NCI-H345 treated with DMSO at 0.1 percent for 48 hours (cell line): ENCODE results near the gene MED25.

Experiments used
- DNase-seq: peaks from one replicate; lab custom pipeline; 2025; ENCODE audit not compliant: unreplicated experiment; lab: John Stamatoyannopoulos, UW

MED25 gene

GRCh38 chr19:49855676-49856573, 37.8 kb downstream of the MED25 start:
- DNase-seq, result no peak

DNA sequence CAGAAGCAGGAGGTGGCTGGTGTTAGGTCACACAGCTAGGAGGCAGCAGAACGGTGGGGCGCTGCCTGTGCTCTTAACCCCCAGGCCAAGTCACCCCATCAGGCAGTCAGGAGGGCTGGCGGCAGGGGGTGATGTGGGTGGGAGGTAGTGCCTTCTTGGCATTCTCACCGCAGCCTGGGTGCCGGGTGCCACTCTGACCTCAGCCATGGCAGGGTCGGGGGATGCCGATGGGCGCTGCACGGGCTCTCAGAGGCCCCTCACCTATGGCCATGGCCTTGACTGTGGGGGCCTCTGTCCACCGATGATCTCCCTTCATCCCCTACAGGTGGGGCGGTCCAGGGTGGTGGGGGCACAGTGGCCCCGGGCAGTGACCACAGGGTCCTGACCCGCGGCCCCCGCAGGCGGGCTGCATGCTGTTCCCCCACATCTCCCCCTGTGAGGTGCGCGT, 38.5 kb downstream of the MED25 start:
- DNase-seq, result no peak

GRCh38 chr19:49857061-49857837, 39.2 kb downstream of the MED25 start:
- DNase-seq, result no peak

DNA sequence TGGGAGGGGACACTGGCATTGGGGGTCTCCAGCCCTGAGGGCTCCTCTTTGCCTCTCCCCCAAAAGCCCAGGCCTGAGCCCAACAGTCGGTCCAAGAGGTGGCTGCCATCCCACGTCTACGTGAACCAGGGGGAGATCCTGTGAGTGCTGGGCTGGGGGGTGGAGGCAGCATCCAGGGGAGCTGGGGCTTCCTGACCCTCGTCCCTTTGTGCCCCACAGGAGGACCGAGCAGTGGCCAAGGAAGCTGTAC, 39.7 kb downstream of the MED25 start:
- DNase-seq, result no peak

DNA sequence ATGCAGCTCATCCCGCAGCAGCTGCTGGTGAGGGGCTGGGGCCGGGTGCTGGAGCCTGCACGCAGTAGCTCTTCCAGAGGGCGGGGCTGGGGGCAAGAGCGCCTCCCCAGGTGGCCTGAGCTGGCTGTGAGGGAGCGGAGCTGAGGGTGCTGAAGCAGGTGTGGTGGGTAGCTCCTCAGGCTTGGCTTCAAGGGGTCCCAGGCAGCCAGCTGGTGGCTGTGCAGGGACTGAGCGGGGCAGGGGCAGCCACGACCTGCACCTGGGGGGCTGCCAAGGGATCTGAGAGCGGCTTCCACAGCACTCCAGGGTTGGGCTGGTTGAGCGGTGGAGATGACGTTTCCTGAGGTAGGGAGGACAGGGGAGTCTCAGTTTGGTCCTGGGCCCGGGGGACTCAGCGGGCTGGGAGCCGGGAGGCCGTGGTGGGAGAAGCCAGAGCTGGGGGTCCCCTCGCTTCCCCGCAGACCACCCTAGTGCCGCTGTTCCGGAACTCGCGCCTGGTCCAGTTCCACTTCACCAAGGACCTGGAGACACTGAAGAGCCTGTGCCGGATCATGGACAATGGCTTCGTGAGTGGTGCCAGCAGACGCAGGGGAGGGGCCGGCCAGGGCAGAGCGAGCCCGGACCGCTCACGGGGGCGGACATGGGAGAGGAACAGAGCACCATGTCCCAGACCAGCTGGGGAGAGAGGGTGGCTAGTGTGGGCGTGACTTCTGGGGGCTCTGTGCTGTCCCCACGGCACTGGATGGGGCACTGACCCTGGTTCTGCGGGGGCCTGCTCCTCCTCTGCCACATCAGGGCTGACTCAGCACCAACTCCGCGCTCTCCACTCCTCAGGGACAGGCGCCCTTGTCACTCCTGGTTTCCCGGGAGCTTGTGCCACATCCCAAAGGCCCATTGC, 40.2 kb downstream of the MED25 start:
- no peak for DNase-seq

GRCh38 chr19:49859682-49860335, 41.7 kb downstream of the MED25 start:
- DNase-seq, result no peak

- DNase-seq, result no peak
Observed at GRCh38 chr19:49860336-49861102, 42.4 kb downstream of the MED25 start.

- no peak for DNase-seq
Observed at GRCh38 chr19:49861107-49861506, 43.0 kb downstream of the MED25 start.

DNA sequence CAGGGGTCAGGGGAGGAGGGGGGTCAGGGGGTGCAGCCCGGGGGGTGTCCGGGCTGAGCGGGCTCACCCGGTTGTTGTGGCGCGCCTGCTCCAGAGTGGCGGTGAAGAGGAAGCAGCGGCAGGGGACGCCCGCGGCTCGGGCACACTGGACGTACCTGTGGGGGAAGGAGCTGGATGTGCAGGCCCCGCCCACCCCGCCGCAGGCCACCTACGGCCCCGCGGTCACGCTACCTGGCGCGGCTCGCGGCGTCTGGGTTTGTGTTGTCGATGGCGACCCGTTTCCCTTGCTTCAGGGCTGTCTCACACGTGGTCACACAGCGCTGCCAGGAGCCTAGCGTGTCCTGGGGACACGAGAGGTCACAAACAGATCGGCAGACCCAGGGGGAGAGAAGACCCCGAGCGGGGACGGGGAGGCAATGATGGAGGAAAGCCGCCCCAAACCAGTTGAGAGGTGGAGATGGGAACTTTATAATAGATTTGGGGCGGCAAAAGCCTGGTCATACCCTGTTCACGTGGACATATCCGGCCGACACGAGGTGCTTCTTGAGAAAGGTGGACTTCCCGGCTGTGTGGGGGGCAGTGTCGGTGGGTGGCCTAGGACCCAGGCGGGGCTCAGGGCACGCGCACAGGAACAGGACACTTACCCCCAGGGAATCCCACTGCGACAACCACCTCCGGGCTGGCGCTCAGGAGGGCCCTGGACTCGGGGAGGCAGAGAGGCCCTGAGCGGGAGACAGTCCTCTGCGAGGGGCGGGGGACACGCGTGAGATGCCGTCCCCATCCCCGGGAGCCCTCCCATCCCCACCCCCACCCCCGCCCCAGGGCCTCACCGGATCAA, 43.7 kb downstream of the MED25 start:
- no peak for DNase-seq

DNA sequence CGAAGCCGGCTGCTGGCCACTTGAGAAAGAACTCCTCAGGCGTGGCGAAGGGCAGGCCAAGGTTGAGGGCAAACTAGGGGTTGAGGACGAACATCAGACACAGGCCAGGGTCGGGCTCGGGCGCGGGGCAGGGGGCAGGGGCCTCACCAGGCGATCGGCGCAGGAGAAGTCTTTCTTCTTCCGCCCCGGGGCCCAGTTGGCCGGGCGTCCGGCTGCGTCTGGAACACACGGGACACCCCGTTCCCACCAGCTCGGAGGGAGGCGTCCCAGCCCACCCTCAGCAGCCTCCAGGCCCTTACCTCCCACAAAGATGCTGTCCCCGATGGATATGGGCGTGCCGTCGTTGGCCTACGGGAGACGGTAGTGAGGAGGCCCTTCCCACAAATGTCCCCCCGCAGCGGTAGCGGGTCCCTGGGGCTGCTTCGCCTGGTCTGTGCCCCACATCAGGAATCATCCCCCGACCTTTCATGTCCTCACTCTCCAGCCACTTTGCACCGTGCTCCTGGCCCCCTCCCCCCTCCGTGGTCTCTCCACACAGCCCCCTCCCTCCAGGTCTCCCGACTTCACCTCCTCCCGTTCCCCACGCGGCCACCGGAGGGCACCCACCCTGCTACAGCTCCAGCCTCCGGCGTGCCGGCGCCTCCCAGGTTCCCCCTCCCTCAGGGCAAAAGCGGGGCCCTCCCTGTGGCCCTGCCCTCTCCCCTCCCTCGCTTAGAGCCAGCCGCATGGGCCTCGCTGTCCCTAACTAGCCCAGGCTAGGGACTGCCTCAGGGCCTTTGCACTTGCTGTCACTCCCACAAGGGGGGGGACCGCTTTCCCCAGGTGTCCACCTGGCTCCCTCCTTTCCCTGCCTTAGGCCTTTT, 44.5 kb downstream of the MED25 start:
- no peak for DNase-seq

DNA sequence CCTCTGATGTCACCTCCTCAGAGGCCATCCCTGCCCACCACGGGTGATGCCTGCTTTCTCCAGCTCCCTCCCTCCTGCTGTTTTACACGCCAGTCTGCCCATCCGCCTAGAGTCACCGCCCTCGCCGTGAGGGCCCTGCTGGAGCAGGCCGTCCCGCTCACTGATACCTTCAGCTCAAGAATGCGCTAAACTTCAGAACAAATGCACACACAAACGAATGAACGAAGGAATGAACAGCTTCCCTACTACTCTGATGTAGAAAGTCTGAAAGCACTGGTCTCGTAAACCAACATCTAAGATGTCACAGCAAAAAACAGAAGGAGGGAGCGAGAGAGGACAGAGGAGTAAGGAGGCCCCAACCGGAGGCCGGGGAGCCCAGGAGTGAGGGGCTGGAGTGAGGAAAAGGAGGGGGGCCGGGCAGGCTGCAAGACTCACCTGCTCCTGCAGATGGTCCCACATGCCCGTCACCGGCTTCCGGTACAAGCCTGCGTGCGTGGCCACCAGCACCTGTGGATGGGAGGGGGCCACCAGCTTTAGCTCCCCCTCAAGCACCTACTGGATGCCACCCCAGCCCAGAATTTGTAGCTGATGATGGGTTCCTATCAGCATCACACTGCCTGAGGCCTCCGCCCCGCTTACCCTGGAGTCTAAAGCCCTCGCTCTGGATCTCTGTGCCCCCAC, 45.3 kb downstream of the MED25 start:
- DNase-seq, result no peak

DNA sequence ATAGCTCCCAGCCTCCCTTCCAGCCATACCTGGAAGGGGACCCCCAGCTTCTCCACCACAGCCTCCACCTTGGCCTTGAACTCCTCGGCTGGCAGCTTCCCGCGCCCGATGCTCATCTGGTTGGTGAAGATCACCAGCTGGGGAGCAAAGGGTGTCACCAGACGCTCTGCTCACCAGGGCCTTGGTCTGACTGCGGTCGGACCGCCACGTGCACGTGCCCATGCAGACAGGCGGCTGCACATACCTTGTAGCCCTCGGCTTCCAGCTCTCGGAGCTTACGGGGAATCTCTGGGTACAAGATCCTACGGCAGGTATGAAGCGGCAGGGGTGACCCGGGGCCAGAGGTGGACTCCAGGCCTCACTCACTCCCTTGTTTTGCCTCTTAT, 45.8 kb downstream of the MED25 start:
- no peak for DNase-seq

DNA sequence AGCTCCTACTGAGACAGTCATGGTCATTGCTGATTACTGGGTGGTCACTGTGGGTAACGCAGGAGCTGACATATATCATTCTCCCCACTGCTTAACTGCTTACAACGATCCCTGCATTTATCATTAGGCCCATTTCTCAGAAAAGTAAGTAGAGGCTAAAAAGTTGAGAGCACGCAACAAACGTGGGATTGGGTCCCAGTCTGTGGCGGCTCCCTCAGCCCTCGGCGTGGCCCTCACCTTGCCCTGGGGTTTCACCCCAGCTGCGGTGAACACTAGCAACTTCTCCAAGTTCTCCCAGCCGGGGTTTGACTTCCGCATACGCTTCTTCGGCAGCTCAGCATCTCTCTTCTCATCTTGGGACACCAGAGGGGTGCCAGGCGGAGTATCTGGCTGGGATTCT, 46.8 kb downstream of the MED25 start:
- DNase-seq, result no peak

DNA sequence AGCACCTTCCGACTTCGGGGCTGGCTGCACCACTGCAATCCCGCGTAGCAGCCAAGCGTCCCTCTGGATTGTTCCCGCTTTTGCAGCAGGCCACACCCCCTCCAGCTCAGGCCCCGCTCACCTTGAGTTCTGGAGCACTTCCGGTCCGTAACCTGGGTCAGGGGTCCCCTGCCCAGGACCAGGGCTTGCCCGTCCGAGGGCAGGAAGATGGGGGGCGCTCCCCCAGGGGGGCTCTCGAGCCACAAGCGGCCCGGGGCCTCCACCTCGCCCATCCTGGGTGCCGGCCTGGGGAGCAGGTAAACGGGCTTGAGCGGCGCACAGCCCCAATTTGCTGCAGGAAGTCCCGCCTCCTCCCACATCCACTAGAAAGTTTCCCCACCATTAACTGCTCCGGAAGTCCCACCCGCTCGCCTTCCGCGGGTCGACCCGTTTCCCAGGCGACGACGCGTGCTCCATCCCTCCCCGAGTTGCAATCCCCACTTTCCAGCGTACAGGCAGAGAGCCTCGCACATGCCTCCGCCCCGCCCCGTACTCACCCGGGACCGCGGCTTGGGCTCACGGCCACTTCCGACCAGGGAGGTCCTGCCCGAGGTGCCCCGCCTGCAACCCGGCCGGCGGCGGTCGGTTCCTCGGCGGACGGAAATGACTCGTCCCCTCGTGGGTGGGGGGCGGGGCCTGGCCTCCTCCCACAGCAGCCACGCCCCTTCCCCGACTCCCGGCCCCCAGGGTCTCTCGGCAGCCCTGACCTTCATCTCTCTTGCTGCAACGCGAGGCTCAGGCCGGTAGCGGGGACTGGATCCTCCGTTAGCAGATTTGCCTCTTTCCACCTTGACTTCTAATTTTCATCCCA, 49.1 kb downstream of the MED25 start, which contains the start of gene PNKP:
TSS of gene PNKP (minus strand) at position 644 of the 850 bp plus-strand sequence. CDS start at position 272, 372 bp downstream.
- DNase-seq, result peak; percentile 82

- no peak for DNase-seq
Observed at GRCh38 chr19:49869009-49869483, 51.0 kb downstream of the MED25 start.

DNA sequence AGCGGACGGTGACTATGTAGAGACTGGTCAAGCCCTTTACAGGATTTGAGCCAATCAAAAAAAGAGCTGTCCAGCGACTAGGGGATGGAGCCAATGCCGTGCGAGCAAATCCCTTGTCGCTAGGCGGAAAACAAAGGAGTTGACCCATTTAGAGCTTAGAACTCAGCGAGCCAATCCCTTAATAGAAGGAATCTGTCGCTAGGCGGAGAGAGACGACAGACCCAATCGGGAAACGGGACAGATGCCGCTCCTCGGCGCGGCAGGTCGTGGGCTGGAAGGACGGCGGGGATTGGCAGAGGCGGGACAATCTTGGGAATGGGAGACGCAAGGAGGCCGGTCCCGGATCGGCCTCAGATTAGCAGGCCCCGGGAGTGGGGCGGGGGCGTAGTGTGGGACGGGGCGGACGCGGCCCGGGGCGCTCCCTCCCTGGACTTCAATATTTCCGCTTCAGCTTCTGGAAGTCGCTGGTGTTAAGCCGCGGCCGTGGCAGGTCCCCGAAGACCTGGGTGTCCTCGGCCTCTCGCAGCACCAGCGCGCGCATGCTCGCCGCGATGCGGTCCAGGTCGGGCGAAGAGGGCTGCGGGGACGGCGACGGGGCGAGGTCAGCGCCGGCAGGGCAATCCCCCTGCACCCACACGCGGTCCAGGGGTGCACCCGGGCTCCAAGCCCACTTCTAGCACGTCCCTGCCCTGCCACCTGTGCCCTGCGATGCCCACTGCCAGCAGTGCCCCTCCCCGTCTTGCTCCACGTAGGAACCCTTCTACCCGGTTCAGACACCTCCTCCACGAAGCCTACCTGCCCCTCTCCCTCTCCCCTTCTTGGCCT, 51.6 kb downstream of the MED25 start:
- DNase-seq, result peak; percentile 96
